NCI-H2107 (cell line): Measurements from ENCODE around the gene WWOX.
"Not testable (repeated sequence)": the region's sequence is repeated elsewhere in the genome, so short reads cannot be mapped to it uniquely, and the experiment has no call there.

Source experiments
- DNase-seq: peaks from one replicate; lab custom pipeline; 2025; lab: John Stamatoyannopoulos, UW

The WWOX gene

GRCh38 chr16:79218351-79218750 is 1118.9 kb downstream of the WWOX start:
- no peak for DNase-seq

GRCh38 chr16:79225994-79226393 is 1126.5 kb downstream of the WWOX start:
- DNase-seq = not testable (repeated sequence)

DNA sequence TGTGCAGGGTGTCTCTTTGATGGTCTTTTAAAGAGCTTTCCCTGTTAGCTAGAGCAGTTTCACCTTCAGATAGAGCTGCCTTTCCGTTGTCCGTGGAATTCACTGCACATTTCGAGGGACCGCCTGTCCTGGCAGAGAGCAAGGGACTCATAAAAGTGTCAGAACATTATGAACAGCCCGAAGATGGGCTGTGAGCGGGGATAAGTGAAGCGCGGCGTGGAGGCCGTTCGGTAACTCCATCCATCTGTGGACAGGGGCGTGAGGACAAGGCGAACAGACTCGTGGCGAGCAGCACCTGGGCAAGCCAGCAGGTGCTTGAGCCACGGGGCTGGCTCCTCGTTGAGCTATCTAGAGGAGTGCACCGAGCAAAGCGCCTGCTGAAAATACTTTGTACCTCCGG is 1129.9 kb downstream of the WWOX start:
- no peak for DNase-seq

GRCh38 chr16:79245700-79246099 is 1146.2 kb downstream of the WWOX start:
- DNase-seq = not testable (repeated sequence)

- DNase-seq = no peak
Observed at GRCh38 chr16:79247386-79247785, 1147.9 kb downstream of the WWOX start.

- DNase-seq = no peak
Observed at GRCh38 chr16:79248351-79248750, 1148.9 kb downstream of the WWOX start.

DNA sequence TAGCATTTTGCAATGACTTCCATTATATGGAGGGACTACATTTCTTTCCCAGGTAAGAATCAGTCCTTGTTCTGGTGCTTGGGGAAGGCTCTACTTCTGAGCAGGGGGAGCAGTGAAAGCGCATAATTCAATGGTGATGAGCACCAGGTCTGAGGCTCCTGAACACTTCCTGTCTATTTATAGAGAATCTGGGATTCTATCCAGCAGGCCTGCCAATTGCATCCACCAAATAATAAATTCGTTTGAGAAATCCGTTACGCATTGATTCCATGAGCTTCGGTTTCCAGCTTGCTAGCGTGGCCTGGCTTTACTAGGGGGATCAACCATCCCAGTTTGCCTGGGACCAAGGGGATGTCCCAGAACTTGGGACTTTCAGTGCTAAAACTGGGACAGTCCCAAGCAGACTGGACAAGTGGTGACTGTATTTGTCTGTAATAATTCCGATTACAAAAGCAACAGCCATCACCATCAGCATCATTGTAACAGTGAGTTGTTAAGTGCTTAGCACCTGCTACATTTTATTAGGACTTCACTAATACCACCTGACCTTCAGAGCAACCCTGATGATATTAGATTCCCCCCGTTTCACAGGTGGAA is 1151.1 kb downstream of the WWOX start:
- no peak for DNase-seq

GRCh38 chr16:79253100-79253631 is 1153.7 kb downstream of the WWOX start:
- DNase-seq = no peak

DNA sequence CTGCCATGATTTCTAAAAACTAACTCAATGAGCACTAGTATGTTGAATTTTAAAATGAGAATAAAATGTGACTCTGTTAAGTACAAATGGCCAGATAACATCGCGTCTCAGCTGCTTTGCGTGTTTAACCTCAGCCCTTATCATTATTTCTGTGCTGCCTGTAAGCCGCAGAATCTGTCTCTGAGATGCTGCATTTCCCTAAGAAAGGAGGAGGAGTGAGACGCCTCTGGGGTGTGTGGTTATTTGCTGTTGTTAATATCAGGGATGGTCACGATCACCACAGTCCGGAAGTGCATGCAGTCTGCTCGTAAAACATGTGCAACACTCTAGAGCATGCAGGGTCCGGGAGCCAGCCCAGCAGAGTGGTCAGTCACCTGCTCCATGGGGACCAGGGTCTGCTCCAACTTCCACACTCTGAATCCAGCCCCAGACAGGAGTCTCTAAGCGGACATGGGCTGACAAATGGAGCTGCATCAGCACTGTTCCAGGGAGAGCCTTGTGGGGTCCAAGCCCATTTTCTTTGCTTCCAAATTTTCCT is 1158.6 kb downstream of the WWOX start:
- DNase-seq = no peak

DNA sequence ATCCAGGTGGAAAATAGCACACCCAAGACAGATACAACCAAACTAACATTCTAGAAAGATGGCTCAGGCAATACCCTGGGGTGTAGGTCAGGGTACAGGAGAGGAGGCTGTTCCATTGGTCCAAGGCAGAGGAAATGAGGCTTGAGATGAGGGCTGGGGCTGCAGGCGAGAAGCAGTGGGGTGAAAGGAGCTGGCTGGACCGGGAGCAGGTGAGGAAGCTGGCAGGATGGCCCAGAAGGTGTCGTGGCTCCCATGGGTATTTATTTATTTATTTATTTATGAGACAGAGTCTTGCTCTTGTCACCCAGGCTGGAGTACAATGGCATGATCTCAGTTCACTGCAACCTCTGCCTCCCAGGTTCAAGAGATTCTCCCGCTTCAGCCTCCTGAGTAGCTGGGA is 1161.4 kb downstream of the WWOX start:
- DNase-seq = not testable (repeated sequence)

- DNase-seq = no peak
Observed at GRCh38 chr16:79261481-79261940, 1162.1 kb downstream of the WWOX start.

- DNase-seq = no peak
Observed at GRCh38 chr16:79261944-79262552, 1162.6 kb downstream of the WWOX start.
